PFSK-1 (cell line): ENCODE results near the gene C5orf58.

Experiments
- POLR2AphosphoS5 ChIP-seq: IDR thresholded peaks from 2 replicates; pipeline ENCODE4 v1.6.1; 2012; ENCODE audit warnings: low read depth, mild to moderate bottlenecking, control low read depth, low read length, moderate library complexity
- SIN3A ChIP-seq: IDR thresholded peaks from 2 replicates; pipeline ENCODE4 v1.6.1; 2012; ENCODE audit warnings: mild to moderate bottlenecking, low read length, moderate library complexity, borderline replicate concordance; ENCODE audit not compliant: insufficient read depth

DNA sequence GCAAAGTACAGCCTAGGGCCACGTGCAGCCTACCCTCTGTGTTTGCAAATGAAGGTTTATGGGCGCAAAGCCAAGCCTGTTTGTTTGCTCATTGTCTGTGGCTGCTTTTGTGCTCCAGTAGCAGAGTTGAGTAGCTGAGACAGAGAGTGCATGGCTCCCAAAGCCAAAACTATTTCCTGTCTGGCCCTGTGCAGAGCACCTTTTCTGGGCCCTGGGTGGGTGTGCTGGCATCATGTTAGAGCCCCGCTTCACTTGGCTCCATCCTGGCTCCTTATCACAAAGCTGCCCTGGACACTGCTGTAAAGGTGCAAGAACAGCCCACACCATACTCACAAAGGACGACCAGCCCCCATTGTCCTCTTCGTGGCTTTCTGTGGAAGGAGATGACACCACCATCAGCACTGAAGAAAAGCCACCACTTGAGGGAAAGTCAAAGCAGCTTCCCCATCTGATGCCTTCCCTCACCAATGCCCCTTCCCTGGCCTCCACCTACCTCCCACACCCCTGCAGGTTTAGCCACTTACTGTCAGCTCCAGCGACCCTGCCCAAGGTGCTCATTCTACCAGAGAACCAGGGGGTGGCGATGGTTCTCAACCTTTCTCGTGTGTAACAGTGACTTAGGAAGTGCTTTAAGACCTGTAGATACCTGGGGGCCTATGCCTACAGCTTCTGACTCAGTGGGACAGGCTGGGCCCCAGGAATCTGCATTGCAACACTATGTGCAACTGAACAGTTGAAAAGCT lies 41.4 kb downstream of the C5orf58 start:
- TF ChIP-seq SIN3A, result no peak
- TF ChIP-seq POLR2AphosphoS5, result no peak
